Stimulated activated CD8-positive, alpha-beta memory T cell treated with anti-CD3 and anti-CD28 coated beads, Interleukin-4, amount 100 ng/mL, for 4 hours (primary cell): ENCODE measurements around the gene CFD.
"Not testable (repeated sequence)": the region's sequence is repeated elsewhere in the genome, so short reads cannot be mapped to it uniquely, and the experiment has no call there.

Source experiments
- DNase-seq, 2 donors: peaks; one replicate each; pipeline ENCODE4 v3.0.0-alpha.2; 2020; ENCODE audit warnings: low read depth in 2 of 2, low spot score in 1 of 2

The CFD gene

DNA sequence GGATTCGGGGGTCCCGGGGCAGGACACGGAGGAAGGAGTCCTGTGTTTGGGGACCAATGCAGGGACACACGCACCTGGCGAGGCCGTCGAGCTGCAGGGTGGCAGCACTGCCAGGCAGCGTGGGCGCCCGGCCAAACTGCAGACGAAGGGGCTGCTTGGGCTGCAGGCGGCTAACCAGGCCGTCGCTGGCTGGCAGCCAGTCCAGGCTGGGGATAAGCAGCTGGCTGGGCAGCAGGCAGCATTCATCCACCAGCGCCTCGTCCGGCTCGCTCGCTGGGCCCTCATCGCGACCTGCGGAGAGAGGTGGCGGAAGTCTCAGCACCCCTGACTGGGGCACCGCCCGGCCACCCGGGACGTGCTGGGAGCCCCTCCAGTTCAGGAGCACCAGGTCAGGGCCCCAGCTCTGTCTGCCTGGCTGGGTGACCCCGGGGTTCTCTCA is 11.5 kb downstream of the CFD start:
- DNase-seq: no peak

DNA sequence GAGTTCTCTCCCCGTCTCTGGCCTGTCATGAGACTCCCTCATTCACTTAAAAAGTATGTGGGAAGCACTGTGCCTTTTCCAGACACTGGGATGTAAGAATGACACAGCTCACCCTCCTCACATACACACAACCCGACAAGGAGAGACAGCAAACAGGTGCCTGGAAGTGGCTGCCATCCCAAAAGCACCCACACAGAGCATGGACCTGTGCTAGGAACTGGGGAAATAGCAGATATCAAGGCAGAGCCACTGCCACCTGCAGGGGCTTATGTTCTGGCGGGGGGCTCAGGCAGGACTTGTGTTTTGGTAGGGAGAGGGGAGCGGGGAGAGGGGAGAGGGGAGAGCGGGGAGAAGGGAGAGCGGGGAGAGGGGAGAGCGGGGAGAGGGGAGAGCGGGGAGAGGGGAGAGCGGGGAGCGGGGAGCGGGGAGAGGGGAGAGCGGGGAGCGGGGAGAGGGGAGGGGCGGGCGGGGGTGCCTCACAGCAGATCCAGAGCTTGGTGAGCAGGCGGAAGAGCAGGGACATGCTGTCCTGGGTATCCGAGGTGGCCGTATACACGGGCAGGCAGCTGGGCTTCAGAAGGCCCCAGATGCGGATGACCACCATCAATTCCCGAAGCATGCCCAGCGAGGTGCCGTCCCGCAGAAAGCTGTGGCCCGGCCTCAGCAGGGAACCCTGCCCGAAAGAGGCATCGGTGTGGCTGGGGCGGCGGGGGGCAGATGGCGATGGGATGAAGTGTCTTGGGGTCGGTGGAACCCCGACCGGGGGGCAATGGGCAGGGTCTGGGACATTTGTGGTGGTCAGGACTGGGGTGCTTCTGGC is 12.2 kb downstream of the CFD start:
- DNase-seq: no peak

DNA sequence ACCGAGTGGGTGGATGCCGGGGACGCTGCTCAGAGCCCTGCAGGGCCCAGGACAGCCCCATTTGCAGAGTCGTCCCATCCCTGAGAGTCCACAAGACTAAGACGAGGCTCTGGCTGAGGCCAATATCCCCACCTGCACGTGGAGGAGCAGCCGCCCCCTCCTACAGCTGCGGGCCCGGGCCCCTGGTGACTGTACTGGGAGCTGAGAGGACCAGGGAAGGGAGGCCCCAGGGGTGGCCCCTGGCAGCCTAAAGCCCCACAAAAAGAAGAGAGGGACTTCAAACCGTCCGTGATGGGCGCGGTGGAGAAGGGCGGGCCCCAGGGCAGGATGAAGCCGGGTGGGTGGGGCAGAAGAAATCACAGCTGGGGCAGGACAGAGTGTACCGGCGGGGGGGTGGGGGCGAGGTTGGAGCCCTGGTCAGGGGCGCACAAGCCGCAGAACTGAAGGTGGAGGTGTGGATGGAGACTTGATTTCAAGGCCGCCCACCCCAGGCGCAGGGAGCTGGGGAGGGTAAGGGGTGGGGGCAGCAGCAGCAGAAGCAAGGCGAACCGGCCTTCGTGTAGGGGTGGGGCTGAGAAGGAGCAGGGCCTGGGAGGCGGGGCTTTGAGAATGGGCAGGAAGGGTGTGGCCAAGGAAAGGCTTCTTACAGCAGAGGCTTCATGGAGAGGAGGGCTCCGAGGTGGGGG is 12.9 kb downstream of the CFD start:
- DNase-seq: peak in 1 of 2 donors; percentile 50

DNA sequence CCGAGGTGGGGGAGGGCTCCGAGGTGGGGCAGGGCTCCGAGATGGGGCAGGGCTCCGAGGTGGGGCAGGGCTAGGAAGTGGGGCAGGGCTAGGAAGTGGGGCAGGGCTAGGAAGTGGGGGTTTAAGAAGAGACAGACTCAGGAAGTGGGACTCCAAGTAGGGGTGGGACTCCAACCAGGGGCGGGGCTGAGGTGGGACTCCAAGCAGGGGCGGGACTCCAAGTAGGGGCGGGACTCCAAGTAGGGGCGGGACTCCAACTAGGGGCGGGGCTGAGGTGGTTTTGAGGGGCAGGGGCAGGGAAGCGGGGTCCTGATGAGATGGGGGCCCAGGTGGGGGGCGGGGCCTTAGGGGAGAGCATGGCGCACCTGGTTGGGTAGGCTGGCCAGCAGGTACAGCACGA is 13.6 kb downstream of the CFD start:
- peak in 1 of 2 donors; percentile 41 for DNase-seq

DNA sequence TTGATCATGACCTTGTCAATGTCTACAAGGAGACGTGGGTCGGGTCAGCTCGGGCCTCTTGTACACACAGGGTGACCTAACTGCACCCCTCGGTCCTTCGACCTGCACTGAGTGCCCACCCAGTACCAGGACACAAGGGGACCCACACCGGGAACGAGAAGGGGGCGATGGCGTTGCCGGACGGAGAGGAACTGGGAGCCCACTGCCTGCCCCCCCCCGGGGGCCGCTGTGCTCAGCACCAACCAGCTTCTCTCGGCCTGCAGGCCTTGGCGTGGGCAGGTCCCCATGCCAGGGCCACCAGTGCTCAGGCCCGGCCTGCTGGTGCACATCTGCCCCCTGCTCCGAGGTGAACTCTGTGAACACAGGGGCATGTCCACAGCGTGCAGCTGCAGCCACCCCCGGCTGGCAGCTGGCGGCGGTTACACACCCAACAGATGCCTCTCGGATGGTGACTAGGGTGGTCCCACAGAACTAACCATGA is 14.1 kb downstream of the CFD start:
- no peak for DNase-seq

DNA sequence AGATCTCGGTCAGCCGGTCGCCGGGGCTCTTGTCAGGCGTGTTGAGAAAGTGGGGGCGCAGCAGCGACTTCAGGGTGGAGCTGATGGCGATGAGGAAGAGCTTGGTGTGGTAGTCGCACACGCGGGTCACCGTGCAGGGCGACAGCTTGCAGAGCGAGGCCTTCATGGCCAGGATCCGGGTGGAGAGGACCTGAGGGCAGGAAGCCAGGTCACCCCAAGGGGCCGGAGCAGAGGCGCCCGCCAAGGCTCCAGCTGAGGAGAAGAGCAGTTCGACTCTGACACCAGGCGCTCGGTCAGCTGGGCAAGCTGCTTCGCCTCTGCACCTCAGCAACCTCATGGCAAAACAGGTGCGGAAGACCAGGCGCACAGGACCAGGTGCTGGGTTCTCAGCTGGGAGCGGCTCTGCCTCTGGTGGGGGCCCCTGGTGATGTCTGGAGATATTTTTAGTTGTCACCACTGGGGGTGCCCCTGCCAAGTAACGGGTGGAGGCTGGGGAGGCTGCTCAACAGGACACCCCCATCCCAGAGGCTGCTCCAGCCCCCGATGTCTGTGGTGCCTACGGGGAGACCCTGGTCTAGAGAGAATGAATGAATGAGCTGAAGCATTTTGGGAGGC is 15.9 kb downstream of the CFD start:
- DNase-seq: no peak

DNA sequence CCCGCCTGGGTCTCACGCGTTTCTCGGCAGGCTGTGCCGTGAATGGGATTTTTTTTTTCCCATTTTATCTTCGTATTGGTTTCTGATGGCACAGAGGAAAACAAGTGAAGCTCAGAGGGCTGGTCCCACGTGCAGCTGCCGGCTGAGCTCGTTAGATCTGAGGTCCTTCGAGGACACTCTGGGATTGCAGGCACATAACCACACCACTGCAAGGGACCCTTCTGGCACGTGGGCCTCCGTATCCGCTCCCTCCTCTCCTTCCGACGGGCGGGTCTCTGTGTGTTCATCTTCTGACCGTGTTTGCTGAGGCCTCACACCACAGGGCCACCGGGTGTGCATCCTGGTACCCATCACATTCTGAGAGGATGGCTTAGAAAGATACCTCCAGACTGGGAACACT is 16.6 kb downstream of the CFD start:
- no peak for DNase-seq

DNA sequence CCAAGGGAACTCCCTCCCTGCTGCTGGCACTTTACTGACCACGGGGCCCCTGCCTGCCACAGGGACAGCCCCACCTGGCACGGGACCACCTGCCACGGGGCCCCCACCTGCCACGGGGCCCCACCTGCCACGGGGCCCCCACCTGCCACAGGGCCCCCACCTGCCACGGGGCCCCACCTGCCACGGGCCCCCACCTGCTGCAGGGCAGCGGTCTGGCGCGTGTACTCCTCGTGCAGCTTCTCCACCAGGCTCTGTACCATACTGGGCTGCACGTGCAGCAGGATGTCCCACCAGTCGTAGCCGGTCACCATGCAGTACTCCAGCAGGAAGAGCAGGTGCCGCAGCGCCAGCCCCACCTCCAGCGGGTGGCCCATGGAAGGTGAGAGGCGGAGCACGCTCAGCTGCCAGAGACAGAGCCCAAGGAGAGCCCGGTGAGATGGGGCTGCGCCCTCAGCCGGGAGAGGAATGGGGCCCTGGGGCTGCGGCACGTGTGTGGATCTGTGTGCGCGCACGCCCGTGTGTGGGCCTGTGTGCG is 17.4 kb downstream of the CFD start:
- DNase-seq: no peak

DNA sequence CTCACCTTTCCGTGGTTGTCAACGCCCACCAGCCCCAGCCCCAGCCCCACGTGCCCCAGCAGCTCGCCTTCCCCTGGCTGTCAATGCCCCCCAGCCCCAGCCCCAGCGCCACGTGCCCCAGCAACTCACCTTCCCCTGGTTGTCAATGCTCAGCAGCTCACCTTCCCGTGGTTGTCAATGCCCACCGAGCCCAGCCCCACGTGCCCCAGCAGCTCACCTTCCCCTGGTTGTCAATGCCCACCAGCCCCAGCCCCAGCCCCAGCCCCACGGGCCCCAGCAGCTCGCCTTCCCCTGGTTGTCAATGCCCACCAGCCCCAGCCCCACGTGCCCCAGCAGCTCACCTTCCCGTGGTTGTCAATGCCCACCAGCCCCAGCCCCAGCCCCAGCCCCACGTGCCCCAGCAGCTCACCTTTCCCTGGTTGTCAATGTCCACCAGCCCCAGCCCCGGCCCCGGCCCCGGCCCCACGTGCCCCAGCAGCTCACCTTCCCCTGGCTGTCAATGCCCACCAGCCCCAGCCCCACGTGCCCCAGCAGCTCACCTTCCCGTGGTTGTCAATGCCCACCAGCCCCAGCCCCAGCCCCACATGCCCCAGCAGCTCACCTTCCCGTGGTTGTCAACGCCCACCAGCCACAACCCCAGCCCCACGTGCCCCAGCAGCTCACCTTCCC is 18.7 kb downstream of the CFD start:
- DNase-seq: not testable (repeated sequence)

DNA sequence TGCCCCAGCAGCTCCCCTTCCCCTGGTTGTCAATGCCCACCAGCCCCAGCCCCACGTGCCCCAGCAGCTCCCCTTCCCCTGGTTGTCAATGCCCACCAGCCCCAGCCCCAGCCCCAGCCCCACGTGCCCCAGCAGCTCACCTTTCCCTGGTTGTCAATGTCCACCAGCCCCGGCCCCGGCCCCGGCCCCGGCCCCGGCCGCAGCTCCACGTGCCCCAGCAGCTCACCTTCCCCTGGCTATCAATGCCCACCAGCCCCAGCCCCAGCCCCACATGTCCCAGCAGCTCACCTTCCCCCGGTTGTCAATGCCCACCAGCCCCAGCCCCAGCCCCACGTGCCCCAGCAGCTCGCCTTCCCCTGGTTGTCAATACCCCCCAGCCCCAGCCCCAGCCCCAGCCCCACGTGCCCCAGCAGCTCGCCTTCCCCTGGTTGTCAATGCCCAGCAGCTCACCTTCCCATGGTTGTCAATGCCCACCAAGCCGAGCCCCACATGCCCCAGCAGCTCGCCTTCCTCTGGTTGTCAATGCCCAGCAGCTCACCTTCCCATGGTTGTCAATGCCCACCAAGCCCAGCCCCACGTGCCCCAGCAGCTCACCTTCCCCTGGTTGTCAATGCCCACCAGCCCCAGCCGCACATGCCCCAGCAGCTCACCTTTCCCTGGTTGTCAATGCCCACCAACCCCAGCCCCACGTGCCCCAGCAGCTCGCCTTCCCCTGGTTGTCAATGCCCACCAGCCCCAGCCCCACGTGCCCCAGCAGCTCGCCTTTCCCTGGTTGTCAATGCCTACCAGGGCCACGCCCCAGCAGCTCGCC is 19.5 kb downstream of the CFD start:
- not testable (repeated sequence) for DNase-seq

DNA sequence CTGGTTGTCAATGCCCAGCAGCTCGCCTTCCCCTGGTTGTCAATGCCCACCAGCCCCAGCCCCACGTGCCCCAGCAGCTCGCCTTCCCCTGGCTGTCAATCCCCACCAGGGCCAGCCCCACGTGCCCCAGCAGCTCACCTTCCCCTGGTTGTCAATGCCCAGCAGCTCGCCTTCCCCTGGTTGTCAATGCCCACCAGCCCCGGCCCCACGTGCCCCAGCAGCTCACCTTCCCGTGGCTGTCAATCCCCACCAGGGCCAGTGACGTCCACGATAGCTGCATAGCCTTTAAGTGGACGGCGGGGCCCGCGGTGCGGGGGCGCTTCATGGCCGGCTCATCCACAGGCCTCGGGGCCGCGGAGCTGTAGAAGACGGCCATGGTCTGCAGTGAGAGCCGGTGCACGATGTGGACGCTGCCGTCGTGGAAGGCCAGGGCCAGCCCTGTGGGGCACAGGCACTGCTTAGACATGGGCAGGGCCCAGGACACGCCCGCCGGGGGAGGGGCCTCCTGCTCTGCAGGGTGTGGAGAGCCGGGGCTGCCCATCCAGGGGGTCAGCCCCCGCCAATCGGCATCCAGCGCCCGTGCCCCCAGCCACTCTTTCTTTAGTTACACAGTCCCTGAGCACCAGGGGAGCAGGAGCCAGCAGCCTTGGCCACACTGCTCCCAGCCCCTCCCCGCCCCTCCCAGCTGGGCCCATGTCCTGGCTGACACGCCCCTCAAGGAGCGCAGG is 20.4 kb downstream of the CFD start:
- DNase-seq: no peak

DNA sequence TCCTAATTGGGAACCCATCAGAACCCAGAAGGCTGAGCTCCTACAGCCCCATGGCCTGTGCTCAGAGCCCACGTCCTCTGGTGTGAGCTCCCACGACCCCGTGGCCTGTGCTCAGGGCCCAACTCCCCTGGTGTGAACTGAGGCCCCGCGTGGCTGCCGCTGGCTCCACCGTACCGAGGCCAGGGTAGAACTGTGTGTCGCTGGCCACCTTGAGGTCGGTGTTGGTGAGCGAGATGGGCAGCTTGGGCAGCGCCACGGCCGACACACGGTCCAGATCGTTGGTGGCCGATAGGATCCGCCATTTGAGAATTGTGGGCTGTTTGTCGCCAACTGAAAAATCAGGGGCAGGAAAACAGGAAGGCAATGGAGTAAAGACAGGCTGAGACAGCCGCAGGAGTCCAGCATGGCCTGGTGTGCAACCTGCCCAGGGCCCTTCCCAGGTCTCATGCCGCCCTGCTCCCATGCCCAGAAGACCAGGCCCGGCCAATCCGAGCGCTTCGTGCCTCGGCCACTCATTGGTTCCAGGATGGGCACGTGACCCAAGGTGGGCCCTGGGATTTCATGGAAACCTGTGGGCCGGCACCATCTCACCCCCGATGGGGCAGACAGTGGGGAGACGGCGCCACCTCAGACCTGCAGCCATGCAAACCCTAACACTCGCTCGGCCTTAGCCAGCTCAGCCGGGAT is 22.1 kb downstream of the CFD start:
- DNase-seq: no peak

DNA sequence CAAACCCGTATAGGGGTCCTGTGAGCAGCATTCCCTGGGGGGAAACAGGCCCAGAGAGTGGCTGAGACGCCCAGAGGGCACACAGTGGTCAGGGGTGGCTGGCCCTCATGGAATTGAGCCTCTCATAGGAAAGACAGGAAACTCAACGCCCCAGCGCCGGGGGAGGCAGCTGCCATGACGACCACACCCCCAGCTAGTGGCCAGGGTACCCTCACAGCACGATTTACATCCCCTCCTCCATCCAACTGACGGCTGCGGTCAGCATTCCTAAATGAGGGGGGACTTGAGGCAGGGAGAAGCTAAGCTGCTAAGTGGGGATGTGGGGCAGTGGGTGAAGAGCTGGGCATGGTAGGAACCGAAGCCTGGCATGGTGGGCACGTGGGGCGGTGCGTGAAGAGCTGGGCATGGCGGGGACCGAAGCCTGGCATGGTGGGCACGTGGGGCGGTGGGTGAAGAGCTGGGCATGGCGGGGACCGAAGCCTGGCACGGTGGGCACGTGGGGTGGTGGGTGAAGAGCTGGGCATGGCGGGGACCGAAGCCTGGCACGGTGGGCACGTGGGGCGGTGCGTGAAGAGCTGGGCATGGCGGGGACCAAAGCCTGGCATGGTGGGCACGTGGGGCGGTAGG is 23.5 kb downstream of the CFD start:
- DNase-seq: no peak

DNA sequence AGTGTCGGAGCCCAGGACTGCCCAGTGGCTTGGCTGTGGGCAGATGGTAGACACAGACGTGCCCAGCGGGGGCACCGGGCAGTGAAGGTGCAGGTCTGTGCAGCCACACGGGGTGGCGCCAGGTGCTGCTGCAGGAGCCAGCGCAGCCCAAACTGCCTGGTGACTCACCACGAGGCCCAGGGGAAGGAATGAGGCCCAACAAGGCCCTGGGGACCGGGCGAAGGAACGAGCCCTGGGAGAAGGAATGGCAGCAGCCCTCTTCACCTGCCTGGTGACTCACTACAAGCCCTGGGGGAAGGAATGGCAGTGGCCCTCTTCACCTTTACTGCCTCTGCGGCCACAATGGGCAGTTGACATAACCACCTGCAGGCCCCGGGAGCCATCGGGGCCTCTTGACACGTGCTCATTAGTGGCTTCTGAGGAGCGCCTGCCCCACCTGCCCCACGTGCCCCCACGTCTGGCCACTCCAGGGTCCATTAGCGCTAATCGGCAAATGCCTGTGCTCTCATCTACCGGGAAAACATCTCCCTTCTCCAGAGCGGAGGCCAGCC is 24.3 kb downstream of the CFD start:
- DNase-seq: no peak

DNA sequence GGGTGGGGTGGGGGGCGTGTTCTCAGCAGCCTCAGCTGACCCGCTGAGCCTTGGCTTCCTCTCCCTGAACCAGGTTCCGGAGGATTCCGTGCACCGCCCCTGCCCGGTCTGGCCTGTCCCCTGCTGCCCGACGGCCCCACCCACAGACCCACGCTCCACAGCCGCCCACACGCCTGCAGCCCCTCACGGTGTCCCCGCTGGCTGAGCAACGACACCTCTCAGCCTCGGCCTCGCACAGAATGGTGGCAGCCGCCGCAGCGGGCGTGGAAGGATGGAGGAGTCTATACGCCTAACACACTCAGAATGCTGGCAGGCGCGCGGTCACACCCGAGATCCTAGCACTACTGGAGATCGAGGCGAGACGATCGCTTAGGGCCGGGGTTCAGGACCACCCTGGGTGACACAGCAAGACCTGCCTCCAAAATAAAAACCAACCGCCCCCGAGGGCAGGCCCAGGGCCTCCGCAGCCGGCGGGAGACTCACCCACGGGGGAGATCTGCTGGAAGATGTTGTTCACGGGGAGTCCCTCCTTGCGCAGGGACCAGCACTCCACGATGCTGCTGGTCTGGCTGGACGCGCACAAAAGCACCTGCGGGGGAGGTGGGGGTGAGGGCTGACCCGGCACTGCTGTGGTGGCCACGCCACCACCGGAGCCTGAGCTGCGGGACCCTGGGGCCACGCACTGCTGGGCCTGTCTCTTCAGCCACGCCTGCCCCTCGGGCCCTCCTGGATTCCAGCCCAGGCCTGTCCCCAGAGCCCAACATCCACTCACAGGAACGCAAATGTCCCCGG is 25.2 kb downstream of the CFD start:
- DNase-seq: no peak

DNA sequence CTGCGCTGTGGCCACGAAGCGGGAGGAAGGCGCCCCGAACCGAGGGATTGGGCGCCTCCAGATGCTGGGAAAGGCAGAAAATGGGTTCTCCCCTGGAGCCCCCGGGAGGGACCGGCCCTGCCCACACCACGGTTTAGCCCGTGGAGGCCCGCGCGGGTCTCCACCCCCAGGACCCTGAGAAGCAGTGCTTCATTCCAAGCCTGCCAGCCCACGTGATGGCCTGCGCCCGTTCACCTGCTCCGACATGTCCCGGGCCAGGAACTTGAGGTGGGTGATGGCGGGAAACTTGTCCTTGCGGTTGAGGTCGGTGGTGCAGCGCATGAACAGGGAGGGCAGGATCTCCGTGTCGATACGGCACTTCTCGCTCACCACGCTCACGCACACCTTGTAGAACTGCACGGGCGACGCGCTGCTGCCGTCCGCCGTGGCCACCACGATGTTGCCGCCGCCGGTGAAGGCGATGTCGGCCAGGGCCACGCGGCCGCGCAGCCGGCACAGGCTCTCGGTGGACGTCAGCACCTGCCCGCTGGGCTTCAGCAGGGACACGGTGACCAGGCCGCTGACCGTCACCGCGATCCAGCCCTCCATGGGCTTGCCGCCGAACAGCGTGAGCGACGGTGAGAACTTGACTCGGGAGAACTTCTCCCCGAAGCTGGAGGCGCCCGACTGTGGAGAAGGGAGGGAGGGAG is 26.2 kb downstream of the CFD start:
- DNase-seq: no peak

DNA sequence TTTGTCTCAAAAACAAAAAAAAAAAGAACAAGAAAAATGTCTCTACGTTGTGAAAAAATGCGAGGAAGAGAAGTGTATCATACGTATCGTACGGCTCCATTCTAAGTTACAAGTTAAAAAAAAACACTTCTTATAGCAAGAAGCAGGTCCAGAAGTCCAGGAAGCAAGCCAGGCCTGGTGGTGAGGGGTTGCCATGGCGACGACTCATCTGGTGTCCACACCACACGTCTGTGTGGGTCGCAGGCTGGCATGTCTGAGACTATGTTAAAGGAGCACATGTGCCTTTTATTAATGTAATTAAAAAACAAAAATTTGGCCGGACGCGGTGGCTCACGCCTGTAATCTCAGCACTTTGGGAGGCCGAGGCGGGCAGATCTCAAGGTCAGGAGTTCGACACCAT is 27.6 kb downstream of the CFD start:
- no peak for DNase-seq
